Astrocyte (in vitro differentiated cells and primary cell): Measurements from ENCODE around the gene DCAF10. TPM values are rescaled to one million over a fixed set of nuclear protein-coding genes. Genes with fewer than 3 reads are reported as not detected.

Experiments used
- DNase-seq: peaks from one replicate; pipeline ENCODE4 v3.0.0-alpha.2; 2010; ENCODE audit warnings: low read depth
- FAIRE-seq: peaks from 2 replicates; lab custom pipeline; 2011; peaks lifted over from hg19 to GRCh38; lab: Jason Lieb, UNC
- H2AFZ ChIP-seq: 2 replicates; pipeline ENCODE4 v1.6.0; 2012; ENCODE audit warnings: low read depth, low read length, inconsistent platforms
- H3K27ac ChIP-seq: 2 replicates; pipeline ENCODE4 v1.5.1; 2011; ENCODE audit warnings: low read depth, low read length, inconsistent platforms
- H3K27me3 ChIP-seq: 2 replicates; pipeline ENCODE4 v1.6.0; 2011; ENCODE audit warnings: low read length, inconsistent platforms; ENCODE audit not compliant: insufficient read depth
- H3K36me3 ChIP-seq: 2 replicates; pipeline ENCODE4 v1.5.1; 2011; ENCODE audit warnings: low read length, inconsistent platforms; ENCODE audit not compliant: insufficient read depth
- H3K4me1 ChIP-seq: 2 replicates; pipeline ENCODE4 v1.5.1; 2011; ENCODE audit warnings: low read length, inconsistent platforms; ENCODE audit not compliant: insufficient read depth
- H3K4me2 ChIP-seq: 2 replicates; pipeline ENCODE4 v1.6.0; 2012; ENCODE audit warnings: low read length, inconsistent platforms
- H3K4me3 ChIP-seq: 2 replicates; pipeline ENCODE4 v1.5.1; 2011; ENCODE audit warnings: low read depth, mild to moderate bottlenecking, low read length, inconsistent platforms; ENCODE audit not compliant: insufficient read depth
- H3K79me2 ChIP-seq: 2 replicates; pipeline ENCODE4 v1.6.0; 2012; ENCODE audit warnings: mild to moderate bottlenecking, low read length, inconsistent platforms; ENCODE audit not compliant: insufficient read depth
- H3K9ac ChIP-seq: 2 replicates; pipeline ENCODE4 v1.6.0; 2012; ENCODE audit warnings: mild to moderate bottlenecking, low read length, inconsistent platforms
- H3K9me3 ChIP-seq: 2 replicates; pipeline ENCODE4 v1.5.1; 2012; ENCODE audit warnings: low read depth, mild to moderate bottlenecking, low read length, inconsistent platforms; ENCODE audit not compliant: insufficient read depth
- H4K20me1 ChIP-seq: 2 replicates; pipeline ENCODE4 v1.6.0; 2012; ENCODE audit warnings: low read length, inconsistent platforms; ENCODE audit not compliant: insufficient read depth
- H3K27ac Mint-ChIP-seq: one replicate; pipeline ENCODE4 v1.8.0; 2021; ENCODE audit warnings: mild to moderate bottlenecking, mixed read lengths; ENCODE audit not compliant: unreplicated experiment
- H3K27me3 Mint-ChIP-seq: one replicate; pipeline ENCODE4 v1.8.0; 2021; ENCODE audit warnings: low read depth, mixed read lengths; ENCODE audit not compliant: unreplicated experiment
- H3K36me3 Mint-ChIP-seq: one replicate; pipeline ENCODE4 v1.8.0; 2021; ENCODE audit warnings: low read depth, mixed read lengths; ENCODE audit not compliant: unreplicated experiment
- H3K4me1 Mint-ChIP-seq: one replicate; pipeline ENCODE4 v1.8.0; 2021; ENCODE audit warnings: low read depth, mixed read lengths; ENCODE audit not compliant: unreplicated experiment
- H3K4me3 Mint-ChIP-seq: one replicate; pipeline ENCODE4 v1.8.0; 2021; ENCODE audit warnings: mild to moderate bottlenecking, moderate library complexity, mixed read lengths; ENCODE audit not compliant: unreplicated experiment
- H3K9me3 Mint-ChIP-seq: one replicate; pipeline ENCODE4 v1.8.0; 2021; ENCODE audit warnings: mild to moderate bottlenecking, mixed read lengths; ENCODE audit not compliant: unreplicated experiment
- CTCF ChIP-seq: IDR thresholded peaks from 2 replicates; pipeline ENCODE4 v1.5.1; 2011; ENCODE audit warnings: low read depth, mild to moderate bottlenecking, inconsistent platforms, low read length, moderate library complexity; ENCODE audit not compliant: insufficient read depth
- EZH2 ChIP-seq: IDR thresholded peaks from 2 replicates; pipeline ENCODE4 v1.6.1; 2012; ENCODE audit warnings: mild to moderate bottlenecking, low read length, inconsistent platforms; ENCODE audit not compliant: insufficient read depth
- total RNA-seq: library from RNA; stranded (reverse); gene quantifications from 2 replicates; pipeline ENCODE4 v1.2.1, GENCODE V29; 2021

Gene DCAF10
- total RNA-seq, 1 donor from 2014 or later = 22.3 TPM

- peaks cover 9% of the 10 kb centered on the region for H3K36me3 Mint-ChIP-seq
- no peaks in the 10 kb centered on the region for H3K9me3 ChIP-seq
- H3K9me3 Mint-ChIP-seq = peaks cover 4% of the 10 kb centered on the region
- no peaks in the 10 kb centered on the region for H3K79me2 ChIP-seq
- H2AFZ ChIP-seq = no peak overlapping the region
- no peaks in the 10 kb centered on the region for H3K4me1 ChIP-seq
- peaks cover 6% of the 10 kb centered on the region for H3K36me3 ChIP-seq
- H3K9ac ChIP-seq = no peak overlapping the region
- H3K4me1 Mint-ChIP-seq = no peaks in the 10 kb centered on the region
- no peak overlapping the region for H3K27ac Mint-ChIP-seq
- H3K27me3 Mint-ChIP-seq = no peaks in the 10 kb centered on the region
- no peak overlapping the region for H3K4me3 Mint-ChIP-seq
- no peaks in the 10 kb centered on the region for H3K27me3 ChIP-seq
- no peak overlapping the region for H3K27ac ChIP-seq
- H4K20me1 ChIP-seq = no peaks in the 10 kb centered on the region
- TF ChIP-seq CTCF = no peak
- no peak for FAIRE-seq
- no peak overlapping the region for H3K4me2 ChIP-seq
- DNase-seq = no peak
- H3K4me3 ChIP-seq = no peak overlapping the region
These were observed 31.3 kb upstream of the DCAF10 start for GRCh38 chr9:37769306-37769705.

DNA sequence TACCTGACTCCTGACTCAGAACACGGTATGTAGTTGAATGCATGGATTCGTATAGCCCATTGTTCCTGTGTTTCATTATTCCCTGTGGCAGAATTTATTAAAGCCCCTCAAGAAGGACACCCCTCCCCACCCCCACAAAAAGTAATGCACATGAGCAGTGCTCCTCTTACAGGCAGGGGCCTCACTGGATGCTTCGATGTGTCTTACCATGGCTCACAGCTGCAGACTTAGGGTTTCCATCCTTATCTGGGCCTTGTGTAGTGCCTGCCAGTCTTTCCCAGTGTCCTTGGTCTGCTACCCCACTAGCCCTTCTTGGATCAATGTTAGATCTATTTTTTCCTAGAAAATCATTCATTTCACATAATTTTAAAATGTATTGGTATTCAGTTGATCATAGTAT, 30.6 kb upstream of the DCAF10 start:
- no peak overlapping the region for H2AFZ ChIP-seq
- no peaks in the 10 kb centered on the region for H3K79me2 ChIP-seq
- no peak overlapping the region for H3K9ac ChIP-seq
- H3K4me1 ChIP-seq = no peaks in the 10 kb centered on the region
- no peak overlapping the region for H3K27ac ChIP-seq
- peaks cover 6% of the 10 kb centered on the region for H3K36me3 ChIP-seq
- TF ChIP-seq EZH2 (no peak), CTCF (no peak)
- H3K9me3 ChIP-seq = no peaks in the 10 kb centered on the region
- FAIRE-seq = no peak
- DNase-seq = no peak
- H4K20me1 ChIP-seq = peaks cover 5% of the 10 kb centered on the region
- peaks cover 5% of the 10 kb centered on the region for H3K36me3 Mint-ChIP-seq
- no peak overlapping the region for H3K27ac Mint-ChIP-seq
- peaks cover 4% of the 10 kb centered on the region for H3K9me3 Mint-ChIP-seq
- no peak overlapping the region for H3K4me2 ChIP-seq
- no peaks in the 10 kb centered on the region for H3K4me1 Mint-ChIP-seq
- no peaks in the 10 kb centered on the region for H3K27me3 Mint-ChIP-seq
- H3K4me3 Mint-ChIP-seq = no peak overlapping the region
- H3K4me3 ChIP-seq = no peak overlapping the region
- H3K27me3 ChIP-seq = no peaks in the 10 kb centered on the region

GRCh38 chr9:37775216-37775919, 25.2 kb upstream of the DCAF10 start:
- Histone ChIP-seq H3K36me3 (peaks cover 33% of the 10 kb centered on the region), H3K4me3 (no peak overlapping the region), H3K9me3 (no peaks in the 10 kb centered on the region), H3K79me2 (no peaks in the 10 kb centered on the region), H3K27me3 (no peaks in the 10 kb centered on the region), H3K4me2 (no peak overlapping the region), H2AFZ (no peak overlapping the region), H3K4me1 (peaks cover 3% of the 10 kb centered on the region), H4K20me1 (peaks cover 16% of the 10 kb centered on the region), H3K9ac (no peak overlapping the region), H3K27ac (no peak overlapping the region)
- TF ChIP-seq CTCF (no peak), EZH2 (no peak)
- Mint-ChIP-seq H3K4me3 (no peak overlapping the region), H3K27ac (no peak overlapping the region), H3K4me1 (no peaks in the 10 kb centered on the region), H3K27me3 (no peaks in the 10 kb centered on the region), H3K9me3 (no peaks in the 10 kb centered on the region), H3K36me3 (peaks cover 3% of the 10 kb centered on the region)
- no peak for DNase-seq
- no peak for FAIRE-seq
